PC-3 (cell line): ENCODE measurements around the gene HLA-DQA1.

Source experiments
- EZH2phosphoT487 ChIP-seq: fragments of 300-600 bp; sonication (generic); IDR thresholded peaks from 2 replicates; pipeline ENCODE4 v1.6.1; 2018; ENCODE audit warnings: mild to moderate bottlenecking, antibody characterized with exemption, low read length, borderline replicate concordance
- TF ChIP-seq, protein P1 (sequence below): fragments of 300-600 bp; sonication (generic); conservative IDR thresholded peaks from 2 replicates; pipeline ENCODE4 v1.5.1; 2017; ENCODE audit warnings: antibody characterized with exemption, low read depth, mild to moderate bottlenecking, low read length

GRCh38 chr6:32659856-32660595, 22.8 kb downstream of the HLA-DQA1 start:
- TF ChIP-seq, protein P1, sequence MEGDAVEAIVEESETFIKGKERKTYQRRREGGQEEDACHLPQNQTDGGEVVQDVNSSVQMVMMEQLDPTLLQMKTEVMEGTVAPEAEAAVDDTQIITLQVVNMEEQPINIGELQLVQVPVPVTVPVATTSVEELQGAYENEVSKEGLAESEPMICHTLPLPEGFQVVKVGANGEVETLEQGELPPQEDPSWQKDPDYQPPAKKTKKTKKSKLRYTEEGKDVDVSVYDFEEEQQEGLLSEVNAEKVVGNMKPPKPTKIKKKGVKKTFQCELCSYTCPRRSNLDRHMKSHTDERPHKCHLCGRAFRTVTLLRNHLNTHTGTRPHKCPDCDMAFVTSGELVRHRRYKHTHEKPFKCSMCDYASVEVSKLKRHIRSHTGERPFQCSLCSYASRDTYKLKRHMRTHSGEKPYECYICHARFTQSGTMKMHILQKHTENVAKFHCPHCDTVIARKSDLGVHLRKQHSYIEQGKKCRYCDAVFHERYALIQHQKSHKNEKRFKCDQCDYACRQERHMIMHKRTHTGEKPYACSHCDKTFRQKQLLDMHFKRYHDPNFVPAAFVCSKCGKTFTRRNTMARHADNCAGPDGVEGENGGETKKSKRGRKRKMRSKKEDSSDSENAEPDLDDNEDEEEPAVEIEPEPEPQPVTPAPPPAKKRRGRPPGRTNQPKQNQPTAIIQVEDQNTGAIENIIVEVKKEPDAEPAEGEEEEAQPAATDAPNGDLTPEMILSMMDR, result no peak
- no peak for TF ChIP-seq EZH2phosphoT487
